HL-60 (cell line): ENCODE results near the gene MAPRE3.

Experiments used
- DNase-seq, 2 experiments: peaks; one replicate each; pipeline ENCODE4 v3.0.0-alpha.2; 2010 to 2020; ENCODE audit warnings: low read depth in 1 of 2, low spot score in 1 of 2
- H3K27ac ChIP-seq: fragments of 250-450 bp; sonication (Bioruptor Pico); replicated peaks from 2 replicates; pipeline ENCODE4 v1.5.1; 2020; ENCODE audit warnings: mild to moderate bottlenecking, moderate library complexity
- H3K27me3 ChIP-seq: fragments of 250-450 bp; sonication (Bioruptor Pico); 2 replicates; pipeline ENCODE4 v1.5.1; 2021; ENCODE audit warnings: mild to moderate bottlenecking, moderate library complexity; ENCODE audit not compliant: insufficient read depth, poor library complexity, severe bottlenecking
- H3K4me3 ChIP-seq: replicated peaks from 2 replicates; pipeline ENCODE4 v1.5.1; 2011; ENCODE audit warnings: mild to moderate bottlenecking, control low read depth, low read length; ENCODE audit not compliant: insufficient read depth
- GABPA ChIP-seq: IDR thresholded peaks from 2 replicates; pipeline ENCODE4 v1.6.1; 2012; ENCODE audit warnings: low read depth
- POLR2AphosphoS5 ChIP-seq: IDR thresholded peaks from 2 replicates; pipeline ENCODE4 v1.6.1; 2012; ENCODE audit warnings: low read depth
- SPI1 ChIP-seq: IDR thresholded peaks from 2 replicates; pipeline ENCODE4 v1.6.1; 2012; ENCODE audit warnings: low read depth, mild to moderate bottlenecking, borderline replicate concordance
- TF ChIP-seq, protein P1 (sequence below): IDR thresholded peaks from 2 replicates; pipeline ENCODE4 v1.6.1; 2012; ENCODE audit warnings: low read depth; ENCODE audit not compliant: insufficient replicate concordance
- TF ChIP-seq, protein P2 (sequence below): IDR thresholded peaks from one replicate; pipeline ENCODE4 v1.5.1; 2011; ENCODE audit warnings: low read length, control low read depth, inconsistent platforms; ENCODE audit not compliant: insufficient read depth

MAPRE3 gene

DNA sequence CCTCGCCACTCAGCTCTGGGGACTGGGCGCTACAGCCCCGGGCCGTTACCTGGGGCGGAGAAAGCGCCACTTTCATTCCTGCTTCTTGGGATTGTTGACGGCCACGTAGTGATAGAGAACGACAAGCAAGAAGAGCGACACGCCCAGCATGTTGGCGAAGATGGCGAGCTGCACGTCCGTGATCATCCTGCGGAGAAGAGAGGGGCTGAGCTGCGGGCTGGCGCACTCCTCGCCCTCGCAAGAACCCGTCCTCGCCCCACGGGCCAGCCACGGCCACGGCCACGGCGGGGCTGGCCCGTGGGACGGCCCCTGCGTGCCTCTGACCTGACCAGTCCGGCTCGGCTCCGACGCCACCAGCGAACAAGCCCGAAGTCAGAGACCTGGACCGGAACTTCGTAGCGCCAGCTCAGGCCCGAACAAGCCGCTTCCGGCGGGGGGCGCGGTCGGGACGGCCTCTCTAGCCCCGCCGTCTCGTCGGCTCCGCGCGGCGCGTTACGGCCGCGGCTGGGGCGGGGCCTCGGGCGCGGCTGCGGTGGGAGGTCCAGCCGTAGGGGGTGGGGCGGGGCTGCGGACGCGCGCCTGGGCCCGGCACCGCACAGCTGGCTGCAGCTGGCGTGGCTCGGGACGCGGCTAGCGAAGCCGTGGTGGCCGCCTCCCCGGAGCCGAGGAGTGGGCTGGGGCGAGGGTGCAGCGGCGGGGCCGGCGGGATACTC is 101.0 kb downstream of the MAPRE3 start, which contains the start of gene OST4:
Gene OST4 (minus strand): TSS at position 378 of the 713 bp plus-strand sequence.
- H3K27me3 ChIP-seq, result no peaks in the 10 kb centered on the region
- peak; percentile 88 to 89 for DNase-seq
- H3K4me3 ChIP-seq, result peak within 1 kb of the TSS; percentile 92
- TF ChIP-seq GABPA (peak; percentile 89), SPI1 (no peak), POLR2AphosphoS5 (peak; percentile 70; the same call in 1 of the 2 replicates)
- TF ChIP-seq, protein P1, sequence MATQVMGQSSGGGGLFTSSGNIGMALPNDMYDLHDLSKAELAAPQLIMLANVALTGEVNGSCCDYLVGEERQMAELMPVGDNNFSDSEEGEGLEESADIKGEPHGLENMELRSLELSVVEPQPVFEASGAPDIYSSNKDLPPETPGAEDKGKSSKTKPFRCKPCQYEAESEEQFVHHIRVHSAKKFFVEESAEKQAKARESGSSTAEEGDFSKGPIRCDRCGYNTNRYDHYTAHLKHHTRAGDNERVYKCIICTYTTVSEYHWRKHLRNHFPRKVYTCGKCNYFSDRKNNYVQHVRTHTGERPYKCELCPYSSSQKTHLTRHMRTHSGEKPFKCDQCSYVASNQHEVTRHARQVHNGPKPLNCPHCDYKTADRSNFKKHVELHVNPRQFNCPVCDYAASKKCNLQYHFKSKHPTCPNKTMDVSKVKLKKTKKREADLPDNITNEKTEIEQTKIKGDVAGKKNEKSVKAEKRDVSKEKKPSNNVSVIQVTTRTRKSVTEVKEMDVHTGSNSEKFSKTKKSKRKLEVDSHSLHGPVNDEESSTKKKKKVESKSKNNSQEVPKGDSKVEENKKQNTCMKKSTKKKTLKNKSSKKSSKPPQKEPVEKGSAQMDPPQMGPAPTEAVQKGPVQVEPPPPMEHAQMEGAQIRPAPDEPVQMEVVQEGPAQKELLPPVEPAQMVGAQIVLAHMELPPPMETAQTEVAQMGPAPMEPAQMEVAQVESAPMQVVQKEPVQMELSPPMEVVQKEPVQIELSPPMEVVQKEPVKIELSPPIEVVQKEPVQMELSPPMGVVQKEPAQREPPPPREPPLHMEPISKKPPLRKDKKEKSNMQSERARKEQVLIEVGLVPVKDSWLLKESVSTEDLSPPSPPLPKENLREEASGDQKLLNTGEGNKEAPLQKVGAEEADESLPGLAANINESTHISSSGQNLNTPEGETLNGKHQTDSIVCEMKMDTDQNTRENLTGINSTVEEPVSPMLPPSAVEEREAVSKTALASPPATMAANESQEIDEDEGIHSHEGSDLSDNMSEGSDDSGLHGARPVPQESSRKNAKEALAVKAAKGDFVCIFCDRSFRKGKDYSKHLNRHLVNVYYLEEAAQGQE, result no peak
- TF ChIP-seq, protein P2, sequence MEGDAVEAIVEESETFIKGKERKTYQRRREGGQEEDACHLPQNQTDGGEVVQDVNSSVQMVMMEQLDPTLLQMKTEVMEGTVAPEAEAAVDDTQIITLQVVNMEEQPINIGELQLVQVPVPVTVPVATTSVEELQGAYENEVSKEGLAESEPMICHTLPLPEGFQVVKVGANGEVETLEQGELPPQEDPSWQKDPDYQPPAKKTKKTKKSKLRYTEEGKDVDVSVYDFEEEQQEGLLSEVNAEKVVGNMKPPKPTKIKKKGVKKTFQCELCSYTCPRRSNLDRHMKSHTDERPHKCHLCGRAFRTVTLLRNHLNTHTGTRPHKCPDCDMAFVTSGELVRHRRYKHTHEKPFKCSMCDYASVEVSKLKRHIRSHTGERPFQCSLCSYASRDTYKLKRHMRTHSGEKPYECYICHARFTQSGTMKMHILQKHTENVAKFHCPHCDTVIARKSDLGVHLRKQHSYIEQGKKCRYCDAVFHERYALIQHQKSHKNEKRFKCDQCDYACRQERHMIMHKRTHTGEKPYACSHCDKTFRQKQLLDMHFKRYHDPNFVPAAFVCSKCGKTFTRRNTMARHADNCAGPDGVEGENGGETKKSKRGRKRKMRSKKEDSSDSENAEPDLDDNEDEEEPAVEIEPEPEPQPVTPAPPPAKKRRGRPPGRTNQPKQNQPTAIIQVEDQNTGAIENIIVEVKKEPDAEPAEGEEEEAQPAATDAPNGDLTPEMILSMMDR, result no peak
- H3K27ac ChIP-seq, result peak within 1 kb of the TSS; percentile 74

DNA sequence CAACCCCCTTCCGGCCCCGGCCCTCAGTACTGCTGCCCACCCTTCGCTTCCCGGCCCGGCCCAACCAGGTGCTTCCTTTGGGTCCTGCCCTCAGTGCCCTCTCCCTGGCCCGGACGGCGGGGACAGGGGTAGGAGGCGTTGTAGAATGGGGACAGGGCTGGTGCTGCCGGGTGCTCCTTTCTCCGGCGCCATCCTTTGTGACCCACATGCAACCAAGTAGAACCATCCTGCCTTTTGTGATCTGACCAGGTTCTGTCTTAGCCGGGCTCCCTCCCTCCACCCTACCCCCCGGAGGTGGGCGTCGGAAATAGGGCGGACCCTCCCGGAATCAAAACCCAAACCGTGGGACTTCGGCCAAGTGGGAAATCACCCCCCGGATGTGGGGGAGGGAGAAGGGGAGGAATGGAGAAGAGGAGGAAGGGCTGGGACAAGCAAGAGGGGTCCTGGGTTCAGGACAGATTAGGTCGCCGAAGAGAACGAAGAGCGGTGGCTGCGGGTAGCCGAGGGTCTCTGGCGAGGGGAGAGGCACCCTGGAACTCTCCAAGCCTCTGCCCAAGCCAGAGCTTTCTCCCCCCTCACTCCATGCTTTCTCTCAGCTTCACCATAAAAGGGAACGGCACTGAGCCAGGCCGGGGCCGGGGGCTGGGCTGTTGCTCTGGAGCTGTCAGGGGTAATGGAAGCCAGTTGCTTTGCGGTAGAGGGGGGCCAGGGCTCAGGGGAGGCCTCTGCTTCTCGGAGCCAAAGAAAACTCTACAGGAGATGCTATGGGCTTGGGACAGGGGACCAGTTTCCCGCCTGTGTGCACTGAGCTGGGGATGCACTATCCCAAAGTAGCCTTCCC is 101.8 kb downstream of the MAPRE3 start:
- no peak for TF ChIP-seq POLR2AphosphoS5
- no peak for TF ChIP-seq SPI1
- TF ChIP-seq, protein P2, result no peak
- TF ChIP-seq GABPA, result no peak
- TF ChIP-seq, protein P1, result no peak
- DNase-seq, result no peak
- H3K4me3 ChIP-seq, result peak overlapping the region; percentile 92
- peak overlapping the region; percentile 73 for H3K27ac ChIP-seq
- H3K27me3 ChIP-seq, result no peaks in the 10 kb centered on the region

DNA sequence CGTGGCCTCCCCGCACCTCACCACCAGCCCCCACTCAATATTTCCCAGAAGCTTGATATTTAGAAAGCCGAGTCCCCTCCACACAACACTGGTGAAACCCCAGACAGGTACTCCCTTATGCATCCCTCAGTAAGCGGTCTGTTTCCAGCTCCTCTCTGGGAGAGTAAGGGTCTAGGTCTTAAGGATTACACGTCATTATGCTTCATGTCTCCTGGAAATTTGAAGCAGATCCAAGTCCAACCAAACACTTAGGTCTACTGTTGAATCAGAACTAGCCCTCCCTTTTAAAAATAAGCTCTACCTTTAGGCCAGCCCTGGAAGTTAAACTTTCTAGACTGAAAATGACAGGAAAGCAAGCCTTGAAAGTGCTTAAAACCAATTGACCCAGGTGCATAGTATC is 102.5 kb downstream of the MAPRE3 start:
- H3K27me3 ChIP-seq, result no peaks in the 10 kb centered on the region
- no peak for TF ChIP-seq GABPA
- no peak for TF ChIP-seq POLR2AphosphoS5
- TF ChIP-seq SPI1, result no peak
- TF ChIP-seq, protein P1, result no peak
- TF ChIP-seq, protein P2, result no peak
- H3K27ac ChIP-seq, result no peak overlapping the region; the same call in 1 of the 2 replicates
- no peak for DNase-seq
- H3K4me3 ChIP-seq, result no peak overlapping the region
